Body of pancreas (tissue), 4 donors: Measurements from ENCODE around the gene CCDC39. TPM values are rescaled to one million over a fixed set of nuclear protein-coding genes. Genes with fewer than 3 reads are reported as not detected.
A peak's percentile ranks its signal among the peaks of the same experiment; 100 is the strongest.

Experiments used
- ATAC-seq: fragments of 150-250 bp; one replicate; pipeline ENCODE4 v1.9.1; 2016
- DNase-seq, 4 donors: peaks; one replicate each; pipeline ENCODE4 v3.0.0-alpha.2; 2019
- H3K27ac ChIP-seq, 4 donors: fragments of 200-600 bp; sonication (generic); 1 replicate in 3 of 4; 2 replicates in 1 of 4; pipeline versions ENCODE4 v1.5.1 to v1.6.1; 2016 to 2019; ENCODE audit warnings: mild to moderate bottlenecking in 1 of 4, mixed read lengths in 1 of 4, moderate library complexity in 1 of 4
- H3K27me3 ChIP-seq, 2 donors: fragments of 200-600 bp; sonication (generic); one replicate each; pipeline ENCODE4 v1.6.0; 2016; ENCODE audit warnings: mild to moderate bottlenecking in 1 of 2
- H3K36me3 ChIP-seq, 2 donors: fragments of 200-600 bp; sonication (generic); replicated peaks in 1 of 2; 2 replicates each; pipeline ENCODE4 v1.5.1; 2016; ENCODE audit warnings: low read depth in 2 of 2; ENCODE audit not compliant: insufficient read depth in 1 of 2
- H3K4me1 ChIP-seq: fragments of 200-600 bp; sonication (generic); one replicate; pipeline ENCODE4 v1.6.0; 2016
- H3K4me3 ChIP-seq, 2 donors: fragments of 200-600 bp; sonication (generic); 1 replicate in 1 of 2; 2 replicates in 1 of 2; pipeline ENCODE4 v1.5.1; 2016 to 2019
- H3K9me3 ChIP-seq, 3 donors: fragments of 200-600 bp; sonication (generic); 1 replicate in 2 of 3; 2 replicates in 1 of 3; pipeline ENCODE4 v1.5.1; 2016
- CTCF ChIP-seq, 7 experiments: fragments of 450-650 bp in 4 of 7; fragments of 200-600 bp in 3 of 7; sonication (generic) in 3 of 7; IDR thresholded peaks; one replicate each; pipeline ENCODE4 v1.5.1; 2016 to 2019; ENCODE audit warnings: antibody characterized with exemption in 7 of 7
- POLR2A ChIP-seq, 3 donors: fragments of 450-650 bp; IDR thresholded peaks; one replicate each; pipeline ENCODE4 v1.6.1; 2016; ENCODE audit warnings: antibody characterized with exemption in 3 of 3, mild to moderate bottlenecking in 2 of 3
- WGBS, 2 donors: methylation state at CpG; one replicate each; pipeline ENCODE4 v1.1.5; 2017; 5-methylcytosine and 5-hydroxymethylcytosine counted together
- intact Hi-C: fragments of 100-400 bp; cut with DNase I; formaldehyde crosslinking; loops from one replicate; pipeline ENCODE4 v1.15.1; 2023
- total RNA-seq, 2 donors: library from RNA; depleted of rRNA; stranded (reverse); fragments of >200 nt; gene quantifications; one replicate each; pipeline ENCODE4 v1.1.0, GENCODE V29; 2016

CCDC39 gene
- under 1 TPM; 0.26 to 0.66 TPM for total RNA-seq

- Histone ChIP-seq H3K4me3 (peak within 1 kb of the TSS; percentile 52 to 58), H3K4me1 (peaks cover 16% of the 10 kb centered on the region), H3K27ac (peak within 1 kb of the TSS; percentile 33 to 85 (median 64)), H3K9me3 (no peaks in the 10 kb centered on the region), H3K36me3 (no peaks in the 10 kb centered on the region), H3K27me3 (no peaks in the 10 kb centered on the region)
- TF ChIP-seq CTCF (IDR thresholded peaks at IDR 0.05): no peak
- peak in 2 of 3 donors; percentile 16 to 23 for TF ChIP-seq POLR2A (IDR thresholded peaks at IDR 0.05)
- DNase-seq (peak; percentile 80 to 85 (median 83)), ATAC-seq (peak; percentile 97)
- 1% methylated on average over 42 to 56 of the region's 56 CpGs for WGBS, 2 donors
- intact Hi-C loops: no loop called here
Observed at GRCh38 chr3:180679178-180680096, at the start of gene CCDC39. Gene CCDC39, minus strand, starts transcription at chr3:180679489. Its CDS starts 109 bp downstream, at chr3:180679380.

- WGBS, 2 donors: 24 to 75% methylated on average over 1 of the region's 1 CpG
- DNase-seq: no peak
- TF ChIP-seq CTCF (IDR thresholded peaks at IDR 0.05) (no peak), POLR2A (IDR thresholded peaks at IDR 0.05) (no peak)
- H3K4me3 ChIP-seq: no peak overlapping the region
- no peaks in the 10 kb centered on the region for H3K27me3 ChIP-seq
- no peaks in the 10 kb centered on the region for H3K4me1 ChIP-seq
- intact Hi-C loops: no loop called here
- H3K36me3 ChIP-seq: no peaks in the 10 kb centered on the region
- no peaks in the 10 kb centered on the region for H3K9me3 ChIP-seq
- H3K27ac ChIP-seq: no peak overlapping the region
- no peak for ATAC-seq
Observed at GRCh38 chr3:180720012-180720411, 40.7 kb upstream of the CCDC39 start.

- DNase-seq: no peak
- H3K27ac ChIP-seq: no peak overlapping the region
- 31 to 46% methylated on average over 2 of the region's 2 CpGs for WGBS, 2 donors
- intact Hi-C loops: no loop called here
- H3K27me3 ChIP-seq: peaks cover 0 to 2% of the 10 kb centered on the region in 2 donors
- H3K9me3 ChIP-seq: peaks cover 0 to 3% (median 0%) of the 10 kb centered on the region in 3 donors
- no peak for ATAC-seq
- H3K36me3 ChIP-seq: no peaks in the 10 kb centered on the region
- TF ChIP-seq CTCF (IDR thresholded peaks at IDR 0.05) (no peak), POLR2A (IDR thresholded peaks at IDR 0.05) (no peak)
- H3K4me3 ChIP-seq: no peak overlapping the region
- H3K4me1 ChIP-seq: no peaks in the 10 kb centered on the region
Observed at GRCh38 chr3:180707896-180708295, 28.6 kb upstream of the CCDC39 start.

GRCh38 chr3:180705619-180706018 is 26.3 kb upstream of the CCDC39 start:
- H3K27me3 ChIP-seq: peaks cover 0 to 2% of the 10 kb centered on the region in 2 donors
- no peak for TF ChIP-seq POLR2A (IDR thresholded peaks at IDR 0.05)
- no peak for TF ChIP-seq CTCF (IDR thresholded peaks at IDR 0.05)
- H3K9me3 ChIP-seq: peaks cover 0 to 3% (median 0%) of the 10 kb centered on the region in 3 donors
- no peak overlapping the region for H3K4me3 ChIP-seq
- no peak overlapping the region for H3K27ac ChIP-seq
- H3K36me3 ChIP-seq: no peaks in the 10 kb centered on the region
- 57 to 74% methylated on average over 4 of the region's 4 CpGs for WGBS, 2 donors
- DNase-seq (no peak), ATAC-seq (no peak)
- H3K4me1 ChIP-seq: no peaks in the 10 kb centered on the region
- intact Hi-C loops: no loop called here
